Stomach (tissue), 4 donors: Measurements from ENCODE around the gene BICRA.

Experiments used
- CTCF ChIP-seq, 7 experiments: fragments of 450-650 bp in 4 of 7; fragments of 200-600 bp in 3 of 7; sonication (generic) in 3 of 7; IDR thresholded peaks; one replicate each; pipeline ENCODE4 v1.5.1; 2016 to 2019; ENCODE audit warnings: antibody characterized with exemption in 7 of 7, control low read depth in 2 of 7, mild to moderate bottlenecking in 1 of 7
- EP300 ChIP-seq: sonication (generic); formaldehyde crosslinking; IDR thresholded peaks from one replicate; pipeline ENCODE4 v1.6.1; 2017; ENCODE audit warnings: antibody characterized with exemption
- POLR2A ChIP-seq, 4 donors: fragments of 450-650 bp; IDR thresholded peaks; one replicate each; pipeline ENCODE4 v1.6.1; 2016; ENCODE audit warnings: antibody characterized with exemption in 4 of 4, control low read depth in 2 of 4, mild to moderate bottlenecking in 1 of 4, moderate library complexity in 1 of 4

GRCh38 chr19:47704656-47705055 is 95.7 kb downstream of the BICRA start:
- no peak for TF ChIP-seq CTCF (IDR thresholded peaks at IDR 0.05)
- TF ChIP-seq POLR2A (IDR thresholded peaks at IDR 0.05) = no peak
- TF ChIP-seq EP300 = no peak
